SU-DHL-6 (cell line): ENCODE results near the gene STK16.

ENCODE experiments used
- H2AFZ ChIP-seq: fragments of 200-600 bp; sonication (generic); 2 replicates; pipeline ENCODE4 v1.6.1; 2014; ENCODE audit warnings: low read depth, mild to moderate bottlenecking, moderate library complexity, mixed read lengths, antibody characterized with exemption, low read length; ENCODE audit not compliant: severe bottlenecking
- H3F3A ChIP-seq: fragments of 200-600 bp; shearing (Covaris generic); 2 replicates; pipeline ENCODE4 v1.6.0; 2016; ENCODE audit warnings: antibody characterized with exemption, mild to moderate bottlenecking; ENCODE audit not compliant: insufficient read depth
- H3K27ac ChIP-seq: fragments of 200-600 bp; sonication (generic); 2 replicates; pipeline ENCODE4 v1.5.1; 2016; ENCODE audit warnings: low read depth, mild to moderate bottlenecking, low read length, moderate library complexity, mixed read lengths
- H3K27me3 ChIP-seq: fragments of 200-600 bp; sonication (generic), shearing (Covaris generic); 2 replicates; pipeline ENCODE4 v1.6.0; 2014; ENCODE audit warnings: mild to moderate bottlenecking, low read length
- H3K36me3 ChIP-seq: fragments of 200-600 bp; sonication (generic); 2 replicates; pipeline ENCODE4 v1.6.1; 2014; ENCODE audit warnings: mild to moderate bottlenecking, low read length, mixed read lengths
- H3K4me2 ChIP-seq: fragments of 300-600, 200-600 bp; shearing (Covaris generic), sonication (generic); 2 replicates; pipeline ENCODE4 v1.6.0; 2014; ENCODE audit warnings: low read length, low read depth, mild to moderate bottlenecking; ENCODE audit not compliant: poor library complexity, severe bottlenecking
- H3K4me3 ChIP-seq: fragments of 200-600 bp; sonication (generic); 2 replicates; pipeline ENCODE4 v1.5.1; 2014; ENCODE audit warnings: antibody characterized with exemption, low read length, mild to moderate bottlenecking, mixed read lengths; ENCODE audit not compliant: insufficient read depth, poor library complexity, severe bottlenecking
- H3K79me2 ChIP-seq: fragments of 200-600 bp; sonication (generic); 2 replicates; pipeline ENCODE4 v1.6.1; 2014; ENCODE audit warnings: mild to moderate bottlenecking, low read length, moderate library complexity; ENCODE audit not compliant: insufficient read depth
- H3K9ac ChIP-seq: fragments of 200-600 bp; sonication (generic); 2 replicates; pipeline ENCODE4 v1.7.0; 2014; ENCODE audit warnings: mild to moderate bottlenecking, low read length
- H3K9me2 ChIP-seq: fragments of 200-600 bp; sonication (generic); replicated peaks from 2 replicates; pipeline ENCODE4 v1.6.1; 2014; ENCODE audit warnings: low read length; ENCODE audit not compliant: insufficient read depth
- H3K9me3 ChIP-seq: fragments of 200-600 bp; sonication (generic); 2 replicates; pipeline ENCODE4 v1.6.1; 2014; ENCODE audit warnings: low read length, mixed read lengths; ENCODE audit not compliant: insufficient read depth
- H4K20me1 ChIP-seq: fragments of 200-600 bp; sonication (generic); 2 replicates; pipeline ENCODE4 v1.6.1; 2014; ENCODE audit warnings: low read depth, mild to moderate bottlenecking, antibody characterized with exemption, low read length, moderate library complexity, mixed read lengths
- EZH2phosphoT487 ChIP-seq: fragments of 200-600 bp; sonication (generic), shearing (Covaris generic); conservative IDR thresholded peaks from 2 replicates; pipeline ENCODE4 v1.6.1; 2018; ENCODE audit warnings: mild to moderate bottlenecking, antibody characterized with exemption, low read length, moderate library complexity, mixed read lengths
- TF ChIP-seq, protein P1 (sequence below): fragments of 200-600 bp; sonication (generic); IDR thresholded peaks from one replicate; pipeline ENCODE4 v1.5.1; 2017; ENCODE audit warnings: antibody characterized with exemption, mild to moderate bottlenecking, low read length, moderate library complexity; ENCODE audit not compliant: insufficient read depth, poor library complexity, severe bottlenecking

STK16 gene

DNA sequence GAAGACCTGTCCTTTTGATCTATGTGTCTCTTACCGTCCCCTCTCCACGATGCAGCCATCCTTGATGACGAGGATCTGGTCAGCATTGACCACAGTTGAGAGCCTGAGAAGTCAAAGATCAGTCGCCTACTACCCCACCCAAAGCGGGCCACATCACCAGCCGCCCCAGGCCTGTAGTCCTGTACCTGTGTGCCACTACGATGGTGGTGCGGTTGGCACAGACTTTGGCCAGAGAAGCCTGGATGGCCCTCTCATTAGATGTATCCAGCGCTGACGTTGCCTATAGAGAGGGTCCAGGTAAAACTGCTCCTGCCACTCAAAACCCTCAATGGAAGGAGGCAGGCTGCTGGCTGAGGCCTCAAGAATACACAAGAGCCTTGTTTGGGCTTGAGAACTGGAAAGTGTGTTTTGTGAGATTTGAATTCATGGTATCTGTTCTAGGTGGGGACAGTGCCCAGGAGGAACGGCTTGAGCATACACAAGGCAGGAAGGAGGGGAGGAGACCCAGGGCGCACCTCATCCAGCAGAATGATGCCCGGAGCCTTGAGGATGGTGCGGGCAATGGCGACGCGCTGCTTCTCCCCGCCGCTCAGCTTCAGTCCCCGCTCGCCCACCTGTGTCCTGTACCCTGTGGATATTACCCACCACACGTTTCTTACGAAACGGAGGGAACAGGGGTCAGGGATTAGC is 34.9 kb upstream of the STK16 start:
- Histone ChIP-seq H3K36me3 (no peaks in the 10 kb centered on the region), H2AFZ (no peak overlapping the region), H4K20me1 (no peaks in the 10 kb centered on the region), H3K9me2 (no peaks in the 10 kb centered on the region), H3K27ac (no peak overlapping the region), H3K9me3 (no peaks in the 10 kb centered on the region), H3K27me3 (no peaks in the 10 kb centered on the region), H3K9ac (no peak overlapping the region), H3F3A (no peaks in the 10 kb centered on the region), H3K79me2 (no peaks in the 10 kb centered on the region), H3K4me2 (no peak overlapping the region), H3K4me3 (no peak overlapping the region)
- TF ChIP-seq, protein P1, sequence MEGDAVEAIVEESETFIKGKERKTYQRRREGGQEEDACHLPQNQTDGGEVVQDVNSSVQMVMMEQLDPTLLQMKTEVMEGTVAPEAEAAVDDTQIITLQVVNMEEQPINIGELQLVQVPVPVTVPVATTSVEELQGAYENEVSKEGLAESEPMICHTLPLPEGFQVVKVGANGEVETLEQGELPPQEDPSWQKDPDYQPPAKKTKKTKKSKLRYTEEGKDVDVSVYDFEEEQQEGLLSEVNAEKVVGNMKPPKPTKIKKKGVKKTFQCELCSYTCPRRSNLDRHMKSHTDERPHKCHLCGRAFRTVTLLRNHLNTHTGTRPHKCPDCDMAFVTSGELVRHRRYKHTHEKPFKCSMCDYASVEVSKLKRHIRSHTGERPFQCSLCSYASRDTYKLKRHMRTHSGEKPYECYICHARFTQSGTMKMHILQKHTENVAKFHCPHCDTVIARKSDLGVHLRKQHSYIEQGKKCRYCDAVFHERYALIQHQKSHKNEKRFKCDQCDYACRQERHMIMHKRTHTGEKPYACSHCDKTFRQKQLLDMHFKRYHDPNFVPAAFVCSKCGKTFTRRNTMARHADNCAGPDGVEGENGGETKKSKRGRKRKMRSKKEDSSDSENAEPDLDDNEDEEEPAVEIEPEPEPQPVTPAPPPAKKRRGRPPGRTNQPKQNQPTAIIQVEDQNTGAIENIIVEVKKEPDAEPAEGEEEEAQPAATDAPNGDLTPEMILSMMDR, result no peak
- TF ChIP-seq EZH2phosphoT487, result no peak

DNA sequence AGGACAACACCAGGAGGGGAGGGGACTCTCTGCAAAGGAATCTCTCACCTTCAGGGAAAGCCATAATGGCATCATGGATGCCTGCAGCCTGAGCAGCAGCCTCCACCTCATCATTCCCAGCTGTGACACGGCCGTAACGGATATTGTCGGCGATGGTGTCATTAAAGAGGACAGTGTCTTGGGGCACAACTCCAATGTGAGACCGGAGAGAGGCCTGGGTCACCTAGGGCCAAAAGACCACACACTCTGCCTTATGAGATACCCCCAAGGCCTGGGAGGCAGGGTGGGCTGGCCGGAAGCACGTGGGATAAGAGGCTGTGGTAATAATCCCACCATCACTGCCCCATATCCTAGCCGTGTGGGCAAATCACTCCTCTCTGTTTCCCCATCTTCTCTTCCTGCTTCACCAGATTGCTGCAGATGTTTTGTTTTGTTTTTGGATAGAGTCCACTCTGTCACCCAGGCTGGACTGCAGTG is 34.4 kb upstream of the STK16 start:
- H3K9me2 ChIP-seq, result no peaks in the 10 kb centered on the region
- H4K20me1 ChIP-seq, result no peaks in the 10 kb centered on the region
- no peak overlapping the region for H2AFZ ChIP-seq
- no peak overlapping the region for H3K4me2 ChIP-seq
- no peak overlapping the region for H3K4me3 ChIP-seq
- no peak overlapping the region for H3K9ac ChIP-seq
- H3K27me3 ChIP-seq, result no peaks in the 10 kb centered on the region
- H3K36me3 ChIP-seq, result no peaks in the 10 kb centered on the region
- no peaks in the 10 kb centered on the region for H3K79me2 ChIP-seq
- no peaks in the 10 kb centered on the region for H3F3A ChIP-seq
- no peak for TF ChIP-seq EZH2phosphoT487
- TF ChIP-seq, protein P1, result no peak
- no peak overlapping the region for H3K27ac ChIP-seq
- H3K9me3 ChIP-seq, result no peaks in the 10 kb centered on the region

DNA sequence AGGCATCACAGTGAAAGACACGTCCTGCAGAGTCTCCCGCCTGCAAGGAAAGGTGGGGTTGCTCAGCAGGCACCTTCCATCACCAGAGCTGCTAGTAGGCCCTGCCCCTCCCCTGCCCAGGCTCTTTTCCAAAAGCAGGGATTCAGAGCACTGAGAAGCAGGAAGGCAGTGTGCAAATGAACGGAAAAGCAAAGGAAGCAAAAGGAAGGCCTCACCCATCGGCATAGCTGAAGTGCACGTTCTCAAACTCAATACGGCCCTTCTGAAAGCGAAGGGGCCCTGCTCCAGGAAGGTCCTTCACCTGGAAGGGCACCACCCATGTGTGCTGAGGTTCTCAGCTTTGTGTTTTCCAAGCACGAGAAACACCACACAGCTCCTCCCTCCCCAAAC is 32.3 kb upstream of the STK16 start:
- Histone ChIP-seq H3K27ac (no peak overlapping the region), H3K4me3 (no peak overlapping the region), H3F3A (no peaks in the 10 kb centered on the region), H3K9me3 (no peaks in the 10 kb centered on the region), H3K4me2 (no peak overlapping the region), H2AFZ (no peak overlapping the region), H3K9me2 (no peaks in the 10 kb centered on the region), H3K79me2 (no peaks in the 10 kb centered on the region), H3K36me3 (no peaks in the 10 kb centered on the region), H4K20me1 (no peaks in the 10 kb centered on the region), H3K27me3 (no peaks in the 10 kb centered on the region), H3K9ac (no peak overlapping the region)
- no peak for TF ChIP-seq EZH2phosphoT487
- TF ChIP-seq, protein P1, result no peak
